Diencephalon (tissue), 1 donor: ENCODE data around the gene CIAO2B. TPM values are rescaled to one million over a fixed set of nuclear protein-coding genes. Genes with fewer than 3 reads are reported as not detected.

Source experiments
- total RNA-seq: library from RNA; depleted of rRNA; stranded (reverse); fragments of >200 nt; gene quantifications from one replicate; pipeline ENCODE4 v1.2.3, GENCODE V29; 2014

CIAO2B gene
- total RNA-seq: 81.2 TPM

DNA sequence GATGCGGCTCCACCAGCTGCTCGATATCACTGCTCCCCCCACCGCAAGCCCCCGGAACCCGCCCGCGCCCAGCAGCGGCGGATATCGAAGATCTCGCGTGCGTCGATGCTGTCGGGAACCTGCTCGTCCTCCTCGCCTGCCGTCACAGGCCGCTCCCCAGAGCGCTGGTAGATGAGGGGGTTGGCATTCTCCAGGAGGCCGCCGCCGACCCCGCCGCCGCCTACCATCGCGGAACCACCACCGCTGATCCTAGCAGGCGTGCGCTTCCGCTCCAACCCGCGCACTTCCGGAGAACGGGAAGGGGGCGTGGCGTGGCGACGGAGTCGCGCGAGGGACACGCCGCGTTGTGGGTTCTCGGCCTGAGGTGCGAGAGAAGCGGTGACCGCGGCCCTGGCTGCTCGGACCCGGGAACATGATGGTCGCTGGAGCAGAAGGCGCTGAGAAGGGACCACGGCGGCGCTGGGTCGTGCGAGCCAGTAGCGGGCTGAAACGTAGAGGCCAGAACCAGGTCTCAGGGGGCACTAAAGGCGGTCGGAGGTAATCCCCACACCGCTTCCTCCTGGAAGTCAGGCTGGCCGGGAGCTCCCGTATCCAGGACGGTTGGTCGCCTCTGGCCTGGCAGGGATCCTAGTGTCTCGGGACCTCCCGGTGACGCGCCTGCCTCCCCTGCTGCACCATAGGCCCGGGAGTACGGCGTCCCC lies at the start of gene CIAO2B:
Gene CIAO2B (minus strand): TSS at position 265 of the 701 bp plus-strand sequence. CDS start 38 bp downstream, at position 227.

DNA sequence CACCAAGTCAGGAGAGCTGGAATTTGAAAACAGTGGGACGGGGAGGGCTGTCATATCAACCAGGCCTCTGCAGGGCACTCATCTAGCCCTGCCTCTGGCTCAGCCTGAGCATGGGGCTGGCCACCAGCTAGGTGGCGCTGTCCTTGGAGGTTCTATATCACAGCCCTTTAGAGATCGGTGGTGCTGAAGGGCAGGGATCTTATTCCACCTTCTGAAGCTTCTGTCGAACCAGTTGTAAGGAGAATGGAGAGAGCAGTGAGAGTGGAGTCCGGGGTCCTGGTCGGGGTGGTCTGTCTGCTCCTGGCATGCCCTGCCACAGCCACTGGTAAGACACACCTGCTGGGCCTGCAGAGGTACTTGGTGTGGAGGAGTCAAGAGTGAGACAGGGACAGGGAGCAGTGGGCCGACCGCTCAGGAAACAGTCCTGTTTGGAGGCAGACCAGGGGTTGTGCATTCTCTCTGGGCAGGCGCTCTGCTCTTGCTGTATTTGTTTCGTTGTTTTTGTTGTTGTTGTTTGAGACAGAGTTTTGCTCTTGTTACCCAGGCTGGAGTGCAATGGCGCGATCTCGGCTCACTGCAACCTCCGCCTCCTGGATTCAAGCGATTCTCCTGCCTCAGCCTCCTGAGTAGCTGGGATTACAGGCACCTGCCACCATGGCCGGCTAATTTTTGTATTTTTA lies 27.0 kb upstream of the CIAO2B start, which contains the start of gene CES3:
Gene CES3 (plus strand): TSS at position 202 of the 680 bp plus-strand sequence. CDS start 42 bp downstream, at position 244.

DNA sequence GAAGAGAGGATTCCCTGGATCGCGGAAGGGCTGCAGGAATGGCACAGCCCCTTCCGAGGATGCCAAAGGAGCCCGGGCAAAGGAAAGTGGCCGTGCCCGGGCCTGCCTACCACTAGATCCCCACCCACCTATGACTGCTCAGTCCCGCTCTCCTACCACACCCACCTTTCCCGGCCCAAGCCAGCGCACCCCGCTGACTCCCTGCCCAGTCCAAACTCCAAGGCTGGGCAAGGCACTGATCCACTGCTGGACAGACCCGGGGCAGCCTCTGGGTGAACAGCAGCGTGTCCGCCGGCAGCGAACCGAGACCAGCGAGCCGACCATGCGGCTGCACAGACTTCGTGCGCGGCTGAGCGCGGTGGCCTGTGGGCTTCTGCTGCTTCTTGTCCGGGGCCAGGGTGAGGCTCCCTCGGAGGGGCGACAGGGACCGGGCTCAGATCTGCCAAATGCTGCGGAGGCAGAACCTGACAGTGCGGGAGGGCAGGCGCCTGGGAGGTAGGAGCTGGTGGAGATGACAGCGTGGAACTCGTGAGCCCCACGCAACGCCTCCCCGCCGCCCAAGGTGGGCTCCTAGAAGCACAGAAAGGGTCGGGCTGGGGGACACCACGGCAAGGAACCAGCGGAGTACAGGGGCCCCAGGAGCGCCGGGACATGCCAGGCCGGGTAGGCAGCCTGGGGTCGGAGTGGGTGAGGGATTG lies 1.3 kb upstream of the CIAO2B start, which contains the start of gene CES2:
Gene CES2 (plus strand): TSS at position 203 of the 698 bp plus-strand sequence. CDS start 120 bp downstream, at position 323.

DNA sequence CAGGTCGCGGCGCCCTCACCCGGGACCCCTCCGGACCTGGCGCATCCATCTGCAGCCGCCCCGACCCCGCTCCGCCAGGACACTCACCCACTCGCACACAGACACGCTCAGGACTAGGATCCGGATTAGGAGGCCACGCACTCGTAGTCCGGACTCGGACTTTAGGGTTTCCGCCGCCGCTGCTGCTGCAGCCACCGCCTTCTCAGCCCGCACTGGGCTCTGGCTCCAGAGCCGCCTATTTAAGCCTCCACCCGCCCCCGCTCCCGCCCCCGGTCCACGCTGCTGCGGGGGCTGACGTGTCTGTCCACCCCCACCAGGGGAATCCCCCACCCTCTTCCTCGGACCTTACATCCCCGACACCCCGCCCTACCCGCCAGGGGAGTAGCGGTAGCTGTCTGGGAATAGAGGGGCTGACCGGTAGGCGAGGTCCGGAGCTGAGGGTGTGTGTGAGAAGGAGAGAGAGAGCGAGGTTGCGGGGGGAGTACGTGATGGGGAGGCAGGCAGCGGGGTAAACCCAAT lies 8.8 kb downstream of the CIAO2B start, which contains the start of gene RRAD:
Gene RRAD (minus strand): TSS at position 214 of the 519 bp plus-strand sequence. CDS start 356 bp downstream, outside the sequence.

DNA sequence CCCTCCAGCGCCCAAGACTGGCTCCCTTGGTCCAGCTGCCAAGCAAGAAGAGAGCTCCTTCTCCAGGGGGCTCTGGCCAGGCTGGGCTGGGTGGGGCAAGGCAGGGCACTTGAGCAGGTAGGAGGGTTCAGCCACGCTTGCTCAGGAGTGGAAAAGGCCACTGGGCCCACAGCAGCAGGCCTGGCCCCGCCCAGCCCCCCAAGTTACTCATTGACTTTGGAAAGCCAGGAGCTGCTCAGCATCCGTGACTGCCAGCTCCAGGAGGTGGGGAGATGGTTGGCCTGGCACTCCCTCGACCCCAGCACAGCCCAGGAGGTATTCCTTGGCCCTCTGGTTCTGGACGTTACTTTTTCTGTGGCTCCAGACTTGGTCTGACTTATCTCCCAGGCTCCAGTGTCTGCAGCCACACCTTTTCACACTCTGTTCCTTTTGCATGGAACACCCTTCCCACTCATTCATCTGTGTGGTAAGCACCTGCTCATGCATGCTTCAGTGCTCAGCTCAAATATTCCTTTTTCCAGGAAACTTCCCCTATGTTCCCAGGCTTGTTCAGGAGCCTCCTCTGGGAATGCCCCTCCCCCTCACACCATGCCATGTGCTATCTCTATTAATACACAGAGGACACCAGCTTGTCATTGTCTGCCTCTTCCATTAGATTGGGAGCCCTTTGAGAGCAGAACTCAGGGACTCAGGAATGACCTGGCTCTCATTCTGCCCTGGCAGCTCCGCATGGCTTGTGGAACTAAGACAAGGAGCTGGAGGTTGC lies 15.2 kb downstream of the CIAO2B start, which contains the start of gene CDH16:
Gene CDH16 (minus strand): TSS at position 83 of the 766 bp plus-strand sequence. CDS start 820 bp downstream, outside the sequence.

Other genes starting within 250 kb of the CIAO2B start
- gene CMTM4, start 237.7 kb downstream of the CIAO2B start, total RNA-seq: 88.8 TPM
- 223 TPM for gene DYNC1LI2, start 182.8 kb downstream of the CIAO2B start, total RNA-seq
- gene TERB1, start 132.8 kb downstream of the CIAO2B start, total RNA-seq: 0.23 TPM
- gene NAE1, start 103.4 kb downstream of the CIAO2B start, total RNA-seq: 104 TPM
- not detected for gene CA7, start 90.0 kb downstream of the CIAO2B start, total RNA-seq
- gene PDP2, start 53.9 kb downstream of the CIAO2B start, total RNA-seq: 12.2 TPM
- gene CDH16, start 15.5 kb downstream of the CIAO2B start, total RNA-seq: not detected
- 1.8 TPM for gene RRAD, start 8.9 kb downstream of the CIAO2B start, total RNA-seq
- 33.0 TPM for gene CES2, start 1.1 kb upstream of the CIAO2B start, total RNA-seq
- under 0.01 TPM for gene CES3, start 26.9 kb upstream of the CIAO2B start, total RNA-seq
- gene CES4A, start 54.2 kb upstream of the CIAO2B start, total RNA-seq: 9.2 TPM
- gene CBFB, start 94.7 kb upstream of the CIAO2B start, total RNA-seq: 38.1 TPM
- 21.7 TPM for gene PHAF1, start 175.5 kb upstream of the CIAO2B start, total RNA-seq
- 1.8 TPM for gene B3GNT9, start 216.6 kb upstream of the CIAO2B start, total RNA-seq
- 1.6 TPM for gene TRADD, start 225.5 kb upstream of the CIAO2B start, total RNA-seq
- gene FBXL8, start 225.6 kb upstream of the CIAO2B start, total RNA-seq: 1.4 TPM
- gene HSF4, start 230.3 kb upstream of the CIAO2B start, total RNA-seq: 14.3 TPM
- 9.2 TPM for gene NOL3, start 236.1 kb upstream of the CIAO2B start, total RNA-seq
- gene MATCAP1, start 249.6 kb upstream of the CIAO2B start, total RNA-seq: 58.8 TPM